ENCODE data around the gene METTL16.
"Not testable (repeated sequence)": the region's sequence is repeated elsewhere in the genome, so short reads cannot be mapped to it uniquely, and the experiment has no call there.

Gene METTL16

GRCh38 chr17:2517539-2517938, 5.9 kb upstream of the METTL16 start:
- no peak overlapping the region for H3K4me3 ChIP-seq (ENCODE audit: low read depth, low read length)
- DNase-seq (ENCODE audit: low read depth): no peak
- TF ChIP-seq CTCF (IDR thresholded peaks at IDR 0.05; ENCODE audit: control insufficient read depth, extremely low read depth, insufficient read depth): no peak

GRCh38 chr17:2511138-2511461, 588 bp downstream of the METTL16 start:
- DNase-seq (ENCODE audit: low read depth): no peak
- H3K4me3 ChIP-seq (ENCODE audit: low read depth, low read length): peak overlapping the region; percentile 88
- TF ChIP-seq CTCF (IDR thresholded peaks at IDR 0.05; ENCODE audit: control insufficient read depth, extremely low read depth, insufficient read depth): no peak

- peak overlapping the region; percentile 88 for H3K4me3 ChIP-seq (ENCODE audit: low read depth, low read length)
- no peak for DNase-seq (ENCODE audit: low read depth)
- no peak for TF ChIP-seq CTCF (IDR thresholded peaks at IDR 0.05; ENCODE audit: control insufficient read depth, extremely low read depth, insufficient read depth)
Measured at GRCh38 chr17:2510559-2510958, 1.1 kb downstream of the METTL16 start.

GRCh38 chr17:2508035-2508434, 3.7 kb downstream of the METTL16 start:
- no peak for DNase-seq (ENCODE audit: low read depth)
- no peak for TF ChIP-seq CTCF (IDR thresholded peaks at IDR 0.05; ENCODE audit: control insufficient read depth, extremely low read depth, insufficient read depth)
- no peak overlapping the region for H3K4me3 ChIP-seq (ENCODE audit: low read depth, low read length)

- DNase-seq (ENCODE audit: low read depth); H3K4me3 ChIP-seq (ENCODE audit: low read depth, low read length): not testable (repeated sequence)
Measured at GRCh38 chr17:2507015-2507414, 4.7 kb downstream of the METTL16 start.

GRCh38 chr17:2503627-2504026, 8.1 kb downstream of the METTL16 start:
- no peak for DNase-seq (ENCODE audit: low read depth)
- no peak for TF ChIP-seq CTCF (IDR thresholded peaks at IDR 0.05; ENCODE audit: control insufficient read depth, extremely low read depth, insufficient read depth)
- no peak overlapping the region for H3K4me3 ChIP-seq (ENCODE audit: low read depth, low read length)

- TF ChIP-seq CTCF (IDR thresholded peaks at IDR 0.05; ENCODE audit: control insufficient read depth, extremely low read depth, insufficient read depth): no peak
- no peak overlapping the region for H3K4me3 ChIP-seq (ENCODE audit: low read depth, low read length)
- DNase-seq (ENCODE audit: low read depth): no peak
Measured at GRCh38 chr17:2502871-2503580, 8.7 kb downstream of the METTL16 start.

Measured in LNCaP clone FGC (cell line).